ENCODE measurements around the gene PTGFRN.
A peak's percentile ranks its signal among the peaks of the same experiment; 100 is the strongest.
"Not testable (repeated sequence)": the region's sequence is repeated elsewhere in the genome, so short reads cannot be mapped to it uniquely, and the experiment has no call there.

Gene PTGFRN

DNA sequence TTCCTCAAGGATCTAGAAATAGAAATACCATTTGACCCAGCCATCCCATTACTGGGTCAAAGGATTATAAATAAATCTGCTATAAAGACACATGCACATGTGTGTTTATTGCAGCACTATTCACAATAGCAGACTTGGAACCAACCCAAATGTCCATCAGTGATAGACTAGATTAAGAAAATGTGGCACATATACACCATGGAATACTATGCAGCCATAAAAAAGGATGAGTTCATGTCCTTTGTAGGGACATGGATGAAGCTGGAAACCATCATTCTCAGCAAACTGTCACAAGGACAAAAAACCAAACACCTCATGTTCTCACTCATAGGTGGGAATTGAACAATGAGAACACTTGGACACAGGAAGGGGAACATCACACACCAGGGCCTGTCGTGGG is 70.6 kb downstream of the PTGFRN start:
- DNase-seq, result not testable (repeated sequence)

DNA sequence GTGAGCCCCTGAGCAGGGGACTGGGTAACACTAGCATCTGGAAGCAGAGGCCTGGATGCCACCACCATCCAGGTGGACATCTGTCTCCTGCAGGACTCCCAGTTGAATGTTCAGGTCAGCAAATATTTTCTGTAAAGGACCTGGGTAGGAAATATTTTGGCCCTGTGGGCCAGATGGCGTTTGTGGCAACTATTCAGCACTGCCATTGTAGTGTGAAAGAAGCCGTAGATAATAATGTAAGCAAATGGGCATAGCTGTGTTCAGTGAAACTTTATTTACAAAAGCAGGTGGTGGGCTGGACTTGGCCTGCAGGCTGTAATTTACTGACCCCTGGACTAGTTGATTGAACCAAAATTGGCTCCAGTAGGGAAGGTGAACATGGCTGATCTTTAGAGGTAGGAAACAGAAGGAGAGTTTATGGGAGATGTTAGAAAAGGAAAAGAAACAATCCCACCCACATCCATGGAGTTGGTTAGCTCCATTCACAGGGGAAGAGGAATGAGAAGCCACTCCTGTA is 71.9 kb downstream of the PTGFRN start:
- DNase-seq, result no peak

DNA sequence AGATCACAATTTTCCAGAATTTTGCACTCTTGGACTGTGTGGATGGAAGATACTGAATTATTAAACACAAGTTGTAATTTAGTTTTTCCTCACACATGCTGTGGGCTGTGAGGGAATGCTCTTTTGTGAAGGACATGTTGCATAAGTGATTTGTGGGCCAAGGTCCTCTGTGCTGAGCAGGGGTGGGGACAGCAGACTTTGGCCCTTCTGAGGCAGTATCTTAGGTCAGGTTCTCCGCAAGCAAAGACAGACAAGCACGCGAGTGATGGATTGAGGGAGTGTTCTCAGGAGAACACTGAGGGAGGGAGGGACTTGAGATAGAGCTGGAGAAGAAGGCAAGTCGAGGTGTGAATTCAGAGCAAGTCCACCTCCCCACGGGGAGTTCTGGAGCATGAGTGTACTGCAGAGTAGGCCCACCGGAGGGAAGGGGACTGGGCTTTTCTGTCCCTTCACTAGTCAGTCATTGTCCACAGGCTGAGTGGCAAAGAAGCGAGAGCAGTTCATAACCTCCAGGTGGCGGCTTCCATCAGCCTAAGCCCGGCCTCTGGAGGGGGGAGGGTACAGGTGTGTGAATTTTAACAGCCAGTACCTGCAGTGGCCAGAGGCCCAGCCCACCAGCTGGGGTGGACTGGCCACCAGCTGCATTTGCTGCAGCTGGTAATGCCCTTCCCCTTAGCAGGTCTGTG is 72.7 kb downstream of the PTGFRN start:
- DNase-seq, result no peak

DNA sequence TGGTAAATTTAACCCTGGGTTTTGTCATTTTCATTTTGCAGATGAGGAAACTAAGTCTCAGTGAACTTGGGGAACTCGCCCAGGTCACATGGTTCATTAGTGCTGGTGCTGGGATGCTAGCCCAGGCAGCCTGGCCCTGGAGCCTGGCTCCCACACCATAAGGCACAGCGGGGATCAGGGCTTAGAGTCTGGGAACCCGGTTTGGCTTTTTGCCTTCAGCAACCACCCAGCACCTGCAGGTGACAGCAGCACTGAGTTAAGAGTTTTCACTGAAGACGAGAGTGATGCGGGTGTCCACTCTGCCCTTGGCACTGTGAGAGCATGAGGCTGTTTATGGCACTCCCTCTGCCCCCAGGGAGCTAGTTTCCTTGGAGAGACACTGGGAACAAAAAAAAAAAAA is 73.4 kb downstream of the PTGFRN start:
- no peak for DNase-seq

DNA sequence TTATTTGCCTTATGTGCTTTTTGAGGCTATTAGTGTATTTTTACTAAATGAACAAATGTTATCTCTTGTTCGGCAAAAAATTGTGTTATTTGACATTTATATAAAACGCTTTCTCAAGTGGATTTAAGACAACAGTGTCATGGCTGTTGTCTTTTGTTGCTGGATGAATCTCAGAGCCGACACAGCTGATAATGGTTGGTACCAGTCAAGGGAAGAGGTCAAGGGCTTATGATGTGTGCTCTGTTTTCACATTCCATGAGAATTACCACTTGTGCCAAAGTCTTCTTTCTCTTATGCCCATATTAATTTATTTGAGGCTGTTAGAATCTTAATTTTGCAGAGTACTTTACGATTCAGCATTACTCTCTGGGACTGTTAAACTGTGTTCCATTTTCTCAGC is 74.0 kb downstream of the PTGFRN start:
- DNase-seq, result no peak

DNA sequence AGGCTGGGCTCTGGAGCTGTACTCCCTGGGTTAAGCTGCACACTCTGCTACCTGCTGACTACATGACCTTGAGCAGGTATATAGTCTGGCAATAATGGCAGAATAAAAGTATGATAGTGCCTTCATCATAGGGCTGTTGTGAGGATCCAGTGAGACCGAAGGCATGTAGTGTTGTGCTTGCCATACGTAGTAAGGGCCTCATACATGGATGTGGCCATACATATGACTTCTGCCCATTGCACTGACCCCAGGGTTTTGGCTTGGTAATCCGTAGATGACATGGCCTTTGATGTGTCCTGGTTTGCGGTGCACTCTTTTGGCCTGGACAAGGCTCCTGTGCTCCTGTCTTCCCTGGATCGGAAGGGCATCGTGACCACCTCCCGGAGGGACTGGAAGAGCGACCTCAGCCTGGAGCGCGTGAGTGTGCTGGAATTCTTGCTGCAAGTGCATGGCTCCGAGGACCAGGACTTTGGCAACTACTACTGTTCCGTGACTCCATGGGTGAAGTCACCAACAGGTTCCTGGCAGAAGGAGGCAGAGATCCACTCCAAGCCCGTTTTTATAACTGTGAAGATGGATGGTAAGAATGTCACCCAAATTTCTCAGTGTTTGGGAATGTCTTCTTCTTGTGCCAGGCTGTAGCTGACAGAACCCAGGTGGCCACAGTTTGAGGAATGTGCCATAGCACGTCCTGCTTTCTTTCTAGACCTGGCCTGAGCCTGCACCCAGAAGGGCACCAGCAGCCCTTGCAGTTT is 74.9 kb downstream of the PTGFRN start:
- DNase-seq, result no peak

DNA sequence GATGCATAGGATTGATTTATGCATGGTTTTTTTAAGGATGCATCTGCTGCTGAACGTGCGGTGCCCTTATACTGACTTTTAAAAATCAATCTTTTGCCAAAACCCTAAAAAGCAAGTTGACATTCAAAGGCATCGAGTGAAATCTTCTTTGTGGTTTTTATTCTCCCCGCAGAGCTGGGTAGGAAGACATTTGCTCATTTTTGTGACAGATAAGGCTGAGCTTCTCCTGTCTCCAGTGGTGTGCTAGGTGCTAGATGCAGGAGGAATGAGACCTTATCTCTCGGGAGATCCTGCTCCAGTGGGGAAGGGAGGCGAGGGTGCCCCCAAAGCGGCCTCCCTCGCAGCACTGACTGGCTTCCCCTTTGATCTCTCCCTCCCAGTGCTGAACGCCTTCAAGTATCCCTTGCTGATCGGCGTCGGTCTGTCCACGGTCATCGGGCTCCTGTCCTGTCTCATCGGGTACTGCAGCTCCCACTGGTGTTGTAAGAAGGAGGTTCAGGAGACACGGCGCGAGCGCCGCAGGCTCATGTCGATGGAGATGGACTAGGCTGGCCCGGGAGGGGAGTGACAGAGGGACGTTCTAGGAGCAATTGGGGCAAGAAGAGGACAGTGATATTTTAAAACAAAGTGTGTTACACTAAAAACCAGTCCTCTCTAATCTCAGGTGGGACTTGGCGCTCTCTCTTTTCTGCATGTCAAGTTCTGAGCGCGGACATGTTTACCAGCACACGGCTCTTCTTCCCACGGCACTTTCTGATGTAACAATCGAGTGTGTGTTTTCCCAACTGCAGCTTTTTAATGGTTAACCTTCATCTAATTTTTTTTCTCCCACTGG is 76.9 kb downstream of the PTGFRN start:
- DNase-seq, result peak in 5 of 6 experiments; percentile 19 to 82 (median 48)

DNA sequence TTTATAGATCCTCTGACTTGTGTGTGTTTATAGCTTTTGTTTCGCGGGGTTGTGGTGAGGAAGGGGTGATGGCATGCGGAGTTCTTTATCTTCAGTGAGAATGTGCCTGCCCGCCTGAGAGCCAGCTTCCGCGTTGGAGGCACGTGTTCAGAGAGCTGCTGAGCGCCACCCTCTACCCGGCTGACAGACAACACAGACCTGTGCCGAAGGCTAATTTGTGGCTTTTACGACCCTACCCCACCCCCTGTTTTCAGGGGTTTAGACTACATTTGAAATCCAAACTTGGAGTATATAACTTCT is 77.5 kb downstream of the PTGFRN start:
- peak; percentile 55 to 84 (median 66) for DNase-seq

DNA sequence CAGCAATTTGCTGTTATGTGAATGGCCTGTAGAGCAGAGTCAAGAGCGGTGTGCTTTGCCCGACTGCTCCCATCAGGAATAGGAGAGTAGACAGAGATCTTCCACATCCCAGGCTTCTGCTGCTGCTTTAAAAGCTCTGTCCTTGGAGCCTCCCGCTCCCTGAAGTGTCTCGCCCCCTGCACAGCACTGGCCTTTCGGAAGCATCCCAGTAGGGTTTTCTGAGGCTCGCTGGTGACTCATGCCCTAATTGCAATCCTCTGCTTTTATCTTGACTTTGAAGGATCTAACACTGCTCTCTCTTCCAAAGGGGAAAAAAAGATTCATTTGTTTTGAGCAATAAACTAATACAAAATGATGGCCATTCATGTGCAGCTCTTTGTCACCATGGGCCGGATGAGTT is 78.5 kb downstream of the PTGFRN start:
- DNase-seq, result no peak

DNA sequence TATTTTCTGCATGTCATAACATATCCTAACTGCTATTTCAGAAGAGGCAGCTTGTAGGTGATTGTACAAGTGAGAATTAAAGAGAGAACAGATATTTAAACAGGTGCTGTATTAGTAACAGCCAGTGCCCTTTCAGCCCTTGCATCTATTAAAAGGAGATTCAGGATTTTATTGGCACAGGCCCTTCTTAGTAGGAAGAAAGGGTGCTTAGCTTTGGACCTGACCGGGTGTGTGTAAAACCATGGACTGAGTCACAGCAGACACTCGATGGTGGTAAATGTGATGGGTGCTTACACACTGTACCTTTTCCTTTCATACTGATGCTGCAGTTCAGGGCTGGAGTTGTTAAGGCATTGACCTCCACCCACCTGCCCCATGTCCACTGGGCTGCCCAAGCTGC is 79.2 kb downstream of the PTGFRN start:
- DNase-seq, result no peak

DNA sequence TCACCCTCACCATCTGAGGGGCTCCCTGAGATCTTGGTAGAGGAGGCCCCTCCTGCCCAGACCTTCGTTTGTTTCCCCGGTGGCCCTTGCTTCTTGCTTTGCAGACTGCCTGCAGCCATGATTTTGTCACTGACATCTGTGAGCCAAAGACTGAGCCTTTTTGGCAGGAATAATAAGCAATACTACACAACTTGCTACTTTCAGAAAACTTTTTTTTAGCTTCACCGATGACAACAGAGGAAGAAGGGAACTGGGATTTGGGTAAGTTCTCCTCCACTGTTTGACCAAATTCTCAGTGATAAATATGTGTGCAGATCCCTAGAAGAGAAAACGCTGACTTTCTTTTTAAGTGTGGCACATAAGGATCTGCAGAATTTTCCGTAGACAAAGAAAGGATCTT is 80.1 kb downstream of the PTGFRN start:
- no peak for DNase-seq

DNA sequence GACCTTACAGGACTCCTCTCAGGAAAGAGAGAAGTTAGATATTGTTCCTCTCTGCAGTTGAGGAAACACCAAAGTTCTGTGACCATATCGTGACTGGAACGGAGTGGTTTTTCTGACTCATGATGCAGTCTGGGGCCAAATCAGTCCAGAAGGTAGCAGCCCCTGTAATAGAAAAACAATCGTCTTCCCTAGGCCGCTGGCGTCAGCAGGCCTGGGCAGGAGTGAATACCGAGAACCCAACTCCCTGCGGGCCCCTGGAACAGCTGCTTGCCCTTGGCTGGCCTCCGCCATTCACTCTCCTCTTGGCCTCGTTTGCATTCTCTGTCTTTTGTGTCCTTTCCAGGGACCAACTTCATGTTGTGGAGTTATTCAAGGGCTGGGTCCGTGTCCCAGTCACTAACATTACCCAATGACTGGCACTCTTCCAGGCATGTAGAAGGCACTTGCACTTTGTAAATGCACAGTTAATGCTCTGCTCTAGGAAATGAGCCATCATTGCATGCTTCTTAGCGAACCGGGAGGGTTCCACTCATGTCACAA is 81.0 kb downstream of the PTGFRN start:
- DNase-seq, result no peak

DNA sequence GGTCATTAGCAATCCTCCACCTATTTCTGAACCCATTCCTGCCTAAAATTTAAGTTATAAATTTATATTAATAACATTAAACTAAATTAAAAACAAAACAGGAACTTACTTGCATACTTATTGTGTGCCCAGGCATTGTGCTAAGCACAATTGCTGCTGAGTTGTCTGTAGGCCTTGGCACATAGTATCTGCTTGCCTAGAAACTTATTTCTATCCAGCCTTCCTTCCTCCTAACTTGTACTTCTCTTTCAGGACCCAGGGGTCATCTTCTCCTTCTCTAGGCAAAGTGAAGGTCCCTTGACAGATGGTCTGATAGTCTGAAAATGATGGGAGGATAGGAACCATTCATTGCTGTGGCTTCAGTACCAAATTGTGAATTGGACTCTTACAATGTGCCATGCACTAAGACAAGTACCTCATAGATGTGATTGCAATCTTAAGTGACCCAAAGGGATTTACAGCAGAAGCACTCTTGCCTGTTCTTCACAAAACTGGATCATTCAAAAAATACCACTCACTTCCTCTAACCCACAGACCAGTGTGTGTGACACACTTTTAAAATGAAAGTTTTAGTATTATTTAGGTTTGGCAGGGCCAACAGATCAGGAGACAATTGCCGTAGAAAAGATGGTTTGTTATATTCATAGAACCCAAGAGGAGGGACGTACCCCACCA is 81.6 kb downstream of the PTGFRN start:
- no peak for DNase-seq

DNA sequence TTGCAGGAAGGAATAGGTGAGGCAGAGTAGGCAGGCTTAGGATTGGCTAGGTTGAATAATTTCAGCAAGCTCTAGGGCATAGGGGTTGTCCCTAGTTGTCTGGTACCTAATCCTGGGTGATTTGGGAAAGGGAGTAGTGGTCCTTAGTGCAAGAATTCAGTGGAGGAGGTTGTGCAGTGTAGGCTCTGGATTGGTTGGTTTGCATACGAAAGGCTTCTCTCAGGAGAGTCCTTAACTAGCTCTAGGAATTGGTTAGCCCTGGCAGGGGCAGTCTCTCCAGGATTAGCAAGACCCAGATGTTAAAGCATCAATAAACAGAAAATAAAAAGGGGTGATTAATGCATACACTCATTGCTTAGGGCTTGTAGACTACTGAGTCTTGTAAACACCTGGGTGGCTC is 82.2 kb downstream of the PTGFRN start:
- DNase-seq, result no peak

DNA sequence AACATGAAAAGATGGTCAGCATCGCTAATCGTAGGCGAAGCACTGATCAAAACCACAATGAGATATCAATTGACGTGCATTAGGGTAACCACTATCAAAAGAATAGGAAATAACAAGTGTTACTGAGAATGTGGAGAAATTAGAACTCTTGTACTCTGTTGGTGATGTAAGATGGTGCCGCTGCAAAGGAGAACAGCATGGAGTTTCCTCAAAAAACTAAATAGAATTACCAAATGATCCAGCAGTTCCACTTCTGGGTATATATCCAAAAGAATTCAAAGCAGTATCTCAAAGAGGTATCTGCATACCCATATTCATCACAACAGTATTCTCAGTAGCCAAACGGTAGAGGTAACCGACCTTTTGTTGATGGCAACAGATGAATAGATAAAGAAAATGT is 83.6 kb downstream of the PTGFRN start:
- DNase-seq, result no peak

DNA sequence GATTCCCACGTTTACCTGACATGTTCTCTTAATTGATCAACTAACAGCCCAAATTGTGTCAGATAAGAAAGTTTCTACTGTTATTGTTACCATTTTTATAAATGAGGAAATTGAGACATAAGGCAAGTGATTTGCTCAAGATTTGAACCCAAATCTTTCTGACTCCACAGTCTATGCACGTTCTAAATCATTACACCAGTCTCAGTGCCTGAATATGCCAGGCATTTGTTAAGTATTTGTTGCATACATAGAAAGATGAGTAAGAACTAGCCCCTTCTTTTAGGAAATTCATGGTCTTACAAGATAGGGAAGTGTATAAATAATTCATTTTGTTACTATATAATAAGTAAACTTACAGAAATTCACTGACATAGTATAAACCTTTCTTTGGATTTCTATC is 84.7 kb downstream of the PTGFRN start:
- no peak for DNase-seq

DNA sequence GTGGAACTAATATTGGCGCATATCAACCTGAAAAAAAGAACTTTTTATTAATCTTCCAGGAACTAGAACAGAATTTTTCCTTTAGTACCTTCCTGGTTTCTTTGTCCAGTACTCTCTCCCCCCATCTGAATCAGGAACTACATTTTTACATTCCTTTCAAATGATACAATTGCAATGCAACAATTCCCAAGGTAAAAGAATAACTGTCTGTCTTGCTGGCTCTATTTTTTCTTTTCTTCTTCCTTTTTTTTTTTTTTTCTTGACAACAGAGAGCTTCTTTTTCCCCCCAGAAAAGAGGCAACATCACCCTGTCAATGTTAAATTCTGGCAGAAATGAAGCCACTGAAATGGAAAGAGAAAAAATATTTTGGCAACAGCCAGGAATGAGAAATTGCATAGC is 87.3 kb downstream of the PTGFRN start:
- DNase-seq, result no peak

DNA sequence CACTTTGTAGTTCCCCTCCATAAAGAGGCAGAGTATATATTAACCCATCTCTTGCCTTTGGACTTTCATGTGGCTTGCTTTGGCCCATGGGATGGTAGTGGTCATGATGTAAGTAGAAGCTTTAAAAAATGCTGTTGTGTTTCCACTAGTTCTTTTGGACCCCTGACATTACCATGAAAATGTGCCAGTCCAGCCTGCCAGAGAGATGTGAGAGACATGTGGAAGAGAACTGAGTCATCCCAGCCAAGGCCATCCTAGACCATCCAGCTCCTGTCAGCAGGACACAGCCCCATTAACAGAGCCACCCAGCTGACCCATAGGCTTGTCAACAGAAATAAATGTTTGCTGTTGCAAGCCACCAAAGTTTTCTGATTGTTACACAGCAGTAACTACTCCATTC is 87.9 kb downstream of the PTGFRN start:
- no peak for DNase-seq

DNA sequence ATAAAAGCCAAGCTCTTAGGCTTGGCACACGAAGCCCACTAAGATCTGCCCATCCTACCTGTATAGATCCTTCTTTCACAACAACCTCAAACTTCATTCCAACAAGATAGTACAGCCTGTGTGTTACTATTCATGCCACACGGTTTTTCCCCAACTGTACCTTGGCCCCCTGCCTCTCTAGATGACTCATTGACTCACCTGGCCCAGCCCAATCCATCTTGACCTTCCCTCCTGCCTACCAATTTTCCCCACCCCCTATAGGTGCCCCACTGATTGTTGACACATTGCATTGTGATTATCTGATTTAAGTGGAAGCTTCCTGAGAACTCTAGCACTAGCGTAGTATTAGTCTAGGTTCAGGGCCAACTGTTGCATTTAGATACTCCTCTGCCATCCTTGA is 89.9 kb downstream of the PTGFRN start:
- DNase-seq, result no peak

DNA sequence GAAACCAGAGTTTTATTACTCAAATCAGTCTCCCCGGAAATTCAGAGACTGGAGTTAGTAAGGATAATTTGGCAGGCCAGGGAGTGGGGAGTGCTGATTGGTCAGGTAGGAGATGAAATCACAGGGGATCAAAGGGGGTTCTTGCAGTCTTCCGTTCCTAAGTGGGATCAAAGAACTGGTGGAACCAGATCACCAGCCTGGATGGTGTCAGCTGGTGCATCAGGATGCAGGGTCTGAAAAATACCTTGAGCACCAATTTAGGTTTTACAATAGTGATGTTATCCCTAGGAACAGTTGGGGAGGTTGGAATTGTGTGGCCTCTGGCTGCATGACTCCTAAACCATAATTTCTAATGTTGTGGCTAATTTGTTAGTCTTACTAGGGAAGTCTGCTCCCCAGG is 90.4 kb downstream of the PTGFRN start:
- no peak for DNase-seq

DNA sequence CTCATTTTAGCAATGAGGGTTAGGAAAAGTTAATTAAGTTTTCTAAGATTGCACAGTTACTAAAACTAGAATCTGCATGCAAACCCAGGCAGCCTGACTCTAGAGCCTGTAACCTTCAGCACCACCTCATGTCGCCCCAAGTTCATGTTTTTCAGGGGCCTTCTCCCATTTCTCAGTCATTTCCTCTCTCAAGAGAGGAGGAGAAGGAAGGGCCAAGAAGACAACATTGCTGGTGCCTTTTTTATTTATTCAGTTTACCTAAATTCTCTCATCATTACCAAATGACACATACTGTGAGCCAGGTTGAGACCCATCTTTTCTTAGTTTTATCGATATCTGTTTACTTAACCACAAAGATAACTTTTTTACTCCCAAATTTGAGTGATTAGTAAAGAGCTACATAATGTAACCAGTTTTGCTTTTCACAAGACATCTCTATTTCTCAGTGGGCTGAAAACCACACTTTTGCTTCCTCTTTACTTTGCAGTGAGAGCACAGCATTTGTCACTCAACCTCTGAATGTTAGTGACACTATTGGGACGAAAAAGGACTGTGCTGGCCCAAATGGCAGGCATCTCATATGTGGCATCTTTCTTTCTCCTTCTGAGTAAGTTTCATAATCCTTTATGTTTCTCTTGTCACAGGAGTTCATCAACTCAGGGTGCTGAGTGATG is 91.7 kb downstream of the PTGFRN start, which contains the start of gene CD101:
Gene CD101 (plus strand): TSS at position 507 of the 674 bp plus-strand sequence. CDS start 58 bp downstream, at position 565.
- peak in 2 of 6 experiments; percentile 28 to 31 for DNase-seq

DNA sequence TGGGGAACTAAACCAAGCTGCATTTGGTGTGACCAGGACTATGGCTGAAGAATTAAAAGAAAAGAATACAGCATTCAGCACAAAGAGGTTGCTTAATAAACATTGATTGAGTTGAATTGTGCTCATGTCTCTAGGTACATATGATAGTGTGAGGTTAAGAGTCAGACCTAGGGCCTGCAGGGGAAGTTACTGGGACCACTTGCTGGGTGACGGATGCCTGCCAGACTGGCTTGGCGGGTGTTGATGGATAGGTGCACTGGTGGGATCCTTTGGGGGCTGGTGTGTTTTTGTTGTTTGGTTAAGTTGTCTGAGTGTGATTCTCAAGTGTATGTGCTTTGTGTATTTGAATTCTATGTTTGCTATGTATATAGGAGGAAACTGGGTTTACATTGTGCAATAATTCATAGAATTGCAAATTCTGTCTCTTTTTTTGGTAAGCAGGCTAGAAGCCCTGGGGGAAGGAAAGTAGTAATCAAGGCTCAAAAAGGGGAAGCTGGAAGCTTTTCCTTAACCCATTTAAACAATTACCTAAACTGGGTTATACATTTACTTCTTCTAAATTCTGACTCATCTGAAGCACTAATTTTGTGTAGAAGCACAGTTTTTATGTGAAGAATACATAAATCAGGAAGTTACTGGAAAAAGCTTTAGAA is 93.6 kb downstream of the PTGFRN start:
- DNase-seq, result no peak
